Measurements from ENCODE around the gene LAPTM5.
A peak's percentile ranks its signal among the peaks of the same experiment; 100 is the strongest.

Gene LAPTM5

DNA sequence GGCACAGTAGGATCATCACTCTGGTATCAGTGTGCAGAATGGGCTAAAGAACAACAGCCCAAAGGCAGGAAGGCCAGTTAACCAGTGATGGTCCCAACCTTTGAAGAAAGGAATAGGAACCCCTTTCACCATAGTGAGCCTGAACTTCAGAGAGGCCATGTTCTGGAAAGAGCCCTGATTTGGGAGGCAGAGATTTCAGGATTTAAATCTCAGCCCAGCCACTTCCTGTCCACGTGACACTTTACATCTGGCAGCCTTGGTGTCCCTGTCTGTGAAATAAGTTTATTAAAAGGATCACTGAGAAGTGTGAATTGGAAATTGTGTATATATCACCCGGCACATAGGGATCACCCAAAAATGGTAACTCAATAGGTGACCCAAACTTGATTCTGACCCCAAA is 47.2 kb downstream of the LAPTM5 start:
- peaks cover 5% of the 10 kb centered on the region for H3K36me3 Mint-ChIP-seq (ENCODE audit: low read depth)
- H3K27ac Mint-ChIP-seq = no peak overlapping the region
- H3K27me3 Mint-ChIP-seq = peaks cover 14% of the 10 kb centered on the region
- peaks cover 2% of the 10 kb centered on the region for H3K4me1 Mint-ChIP-seq (ENCODE audit: low read depth)
- no peak overlapping the region for H3K4me3 Mint-ChIP-seq
- DNase-seq = no peak
- peaks cover 6% of the 10 kb centered on the region for H3K9me3 Mint-ChIP-seq

DNA sequence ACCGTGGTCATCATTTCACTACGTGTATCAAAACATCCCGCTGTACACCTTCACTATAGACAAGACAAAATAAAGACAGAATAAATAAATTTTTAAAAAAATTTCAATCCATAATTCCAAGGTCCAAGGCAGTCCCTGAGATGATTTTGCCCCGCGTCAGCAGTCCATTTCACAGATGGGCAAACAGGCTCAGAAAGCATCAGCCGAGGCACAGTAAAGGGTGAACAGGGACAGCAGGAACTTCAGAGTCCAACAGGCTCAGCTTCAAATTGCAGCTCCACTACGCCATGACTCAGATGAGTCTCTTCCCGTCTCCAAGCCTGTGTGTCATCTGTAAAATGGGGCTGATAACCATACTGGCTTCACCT is 49.2 kb downstream of the LAPTM5 start:
- no peak for DNase-seq
- peaks cover 2% of the 10 kb centered on the region for H3K4me1 Mint-ChIP-seq (ENCODE audit: low read depth)
- H3K27me3 Mint-ChIP-seq = peaks cover 14% of the 10 kb centered on the region
- H3K27ac Mint-ChIP-seq = no peak overlapping the region
- no peak overlapping the region for H3K4me3 Mint-ChIP-seq
- no peaks in the 10 kb centered on the region for H3K36me3 Mint-ChIP-seq (ENCODE audit: low read depth)
- no peaks in the 10 kb centered on the region for H3K9me3 Mint-ChIP-seq

DNA sequence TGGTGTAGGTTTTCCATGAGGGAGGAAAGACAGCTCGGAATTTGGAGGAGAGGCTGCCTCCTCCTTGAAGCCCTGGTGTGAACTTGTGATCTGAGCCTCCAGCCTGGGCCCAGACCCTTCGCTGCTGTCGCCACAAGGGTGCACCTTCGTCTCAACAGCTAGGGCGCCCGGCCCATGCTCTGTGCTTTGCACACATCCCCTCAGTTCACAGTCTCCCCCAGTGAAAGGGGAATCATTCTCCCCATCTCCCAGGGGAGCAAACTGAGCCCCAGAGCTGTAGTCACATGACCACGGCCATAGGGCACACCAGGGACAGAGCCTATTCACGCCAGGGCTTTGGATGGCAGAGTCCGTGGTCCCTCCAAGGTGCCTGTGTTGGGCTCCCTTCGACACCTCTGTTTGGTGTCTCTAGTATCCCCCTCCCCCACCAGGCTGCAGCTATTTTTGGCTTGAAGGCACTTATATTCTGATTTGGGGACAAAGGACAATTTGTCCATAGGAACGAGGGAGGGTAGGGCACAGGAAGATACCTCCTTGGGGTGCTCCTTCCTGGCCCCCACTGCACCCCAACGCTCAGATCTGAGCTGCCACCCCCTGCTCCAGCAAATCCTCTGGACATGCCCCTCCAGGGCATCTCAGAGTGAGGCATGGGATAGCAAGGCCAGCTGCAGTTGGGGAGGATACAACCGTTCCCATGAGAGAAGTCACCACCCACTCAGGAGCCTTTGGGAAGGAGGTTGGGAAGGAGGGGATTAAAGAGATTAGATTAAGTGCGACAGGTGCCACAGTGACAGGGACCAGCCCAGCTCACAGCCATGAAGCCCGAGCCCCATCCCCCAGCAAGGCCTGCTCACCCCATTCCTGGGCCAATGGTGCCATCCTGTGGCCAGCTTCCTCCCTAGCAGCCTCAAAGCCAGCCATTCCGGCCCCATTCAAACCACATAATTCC is 49.9 kb downstream of the LAPTM5 start:
- Mint-ChIP-seq H3K36me3 (ENCODE audit: low read depth) (no peaks in the 10 kb centered on the region), H3K27me3 (peaks cover 13% of the 10 kb centered on the region), H3K4me3 (no peak overlapping the region), H3K4me1 (ENCODE audit: low read depth) (peaks cover 2% of the 10 kb centered on the region), H3K27ac (no peak overlapping the region), H3K9me3 (no peaks in the 10 kb centered on the region)
- peak; percentile 82 for DNase-seq

DNA sequence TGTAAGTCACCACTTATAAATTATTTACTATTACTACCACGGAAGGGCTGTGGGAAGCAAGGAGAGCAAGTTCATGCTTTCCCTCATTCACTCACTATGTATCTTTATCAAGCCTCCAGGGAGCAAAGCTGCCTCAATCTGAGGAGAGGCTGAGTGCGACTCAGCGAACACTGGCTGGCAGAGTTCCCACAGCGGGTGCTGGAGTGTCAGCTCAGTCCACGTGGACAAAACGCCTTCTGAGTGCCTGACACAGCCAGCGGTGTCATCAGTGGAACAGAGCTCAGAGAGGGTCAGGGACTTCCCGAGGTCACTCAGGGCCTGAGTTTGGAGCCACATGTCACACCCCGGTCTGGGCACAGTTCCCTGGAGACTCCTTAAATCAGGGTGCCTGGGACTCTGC is 51.0 kb downstream of the LAPTM5 start:
- Mint-ChIP-seq H3K4me3 (no peak overlapping the region), H3K27ac (no peak overlapping the region), H3K36me3 (ENCODE audit: low read depth) (no peaks in the 10 kb centered on the region), H3K4me1 (ENCODE audit: low read depth) (peaks cover 2% of the 10 kb centered on the region), H3K27me3 (peaks cover 10% of the 10 kb centered on the region), H3K9me3 (no peaks in the 10 kb centered on the region)
- no peak for DNase-seq

DNA sequence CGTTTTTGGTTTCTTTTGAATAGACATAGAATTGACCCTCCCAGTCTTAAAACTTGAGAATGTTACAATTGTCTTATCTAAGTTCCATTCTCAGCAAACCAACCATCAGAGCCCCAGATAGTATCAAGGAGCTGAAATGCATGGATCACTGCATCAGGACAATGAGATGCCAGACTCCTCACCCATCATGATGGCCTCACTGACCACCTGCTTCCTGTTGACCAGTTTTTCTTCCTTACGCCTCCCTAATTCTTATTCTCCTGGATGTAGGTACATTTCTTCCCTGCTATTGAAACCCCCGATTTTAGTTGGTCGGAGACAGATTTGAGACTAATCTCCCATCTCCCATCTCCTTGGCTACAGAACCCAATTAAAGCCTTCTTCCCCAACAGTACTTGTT is 51.9 kb downstream of the LAPTM5 start:
- DNase-seq = no peak
- Mint-ChIP-seq H3K27ac (no peak overlapping the region), H3K36me3 (ENCODE audit: low read depth) (no peaks in the 10 kb centered on the region), H3K4me1 (ENCODE audit: low read depth) (peaks cover 2% of the 10 kb centered on the region), H3K27me3 (peaks cover 10% of the 10 kb centered on the region), H3K4me3 (no peak overlapping the region), H3K9me3 (no peaks in the 10 kb centered on the region)

DNA sequence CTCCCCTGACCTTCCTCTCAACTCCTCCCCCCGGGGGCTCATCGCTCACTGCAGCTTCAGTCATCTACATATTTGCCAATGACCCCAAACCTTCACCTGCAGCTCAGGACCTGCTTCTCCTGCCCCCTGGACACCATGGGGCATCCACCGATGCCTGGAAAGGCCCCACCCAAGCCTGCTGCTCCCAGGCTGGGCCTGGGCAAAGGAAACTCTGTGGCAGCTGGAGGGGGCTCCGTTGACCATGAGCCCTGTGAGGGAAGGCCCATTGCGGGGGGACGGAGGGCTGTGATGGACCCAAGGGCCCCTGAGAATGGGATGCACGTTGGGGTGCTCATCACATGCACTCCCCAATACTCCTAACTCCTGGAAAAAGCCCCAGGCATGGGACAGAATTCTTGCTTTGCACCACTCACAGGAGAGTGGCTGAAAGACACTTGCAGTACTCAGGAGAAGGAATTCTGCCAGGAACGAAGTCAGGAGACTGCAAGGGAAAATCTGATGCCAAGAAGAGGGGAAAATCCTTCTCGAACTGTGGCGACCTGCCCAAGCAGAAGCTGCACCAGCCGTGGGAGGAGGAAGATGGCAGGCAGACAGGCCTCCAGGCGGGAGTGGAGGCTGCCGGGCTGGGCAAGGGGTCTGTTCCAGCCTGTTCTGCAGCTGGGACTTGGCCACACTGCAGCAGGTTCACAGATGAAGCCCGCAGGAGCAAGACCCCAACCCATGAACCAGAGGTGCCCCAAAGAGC is 52.6 kb downstream of the LAPTM5 start:
- H3K4me1 Mint-ChIP-seq (ENCODE audit: low read depth) = peaks cover 2% of the 10 kb centered on the region
- no peaks in the 10 kb centered on the region for H3K9me3 Mint-ChIP-seq
- no peak overlapping the region for H3K4me3 Mint-ChIP-seq
- no peak overlapping the region for H3K27ac Mint-ChIP-seq
- peaks cover 10% of the 10 kb centered on the region for H3K27me3 Mint-ChIP-seq
- H3K36me3 Mint-ChIP-seq (ENCODE audit: low read depth) = no peaks in the 10 kb centered on the region
- DNase-seq = no peak

DNA sequence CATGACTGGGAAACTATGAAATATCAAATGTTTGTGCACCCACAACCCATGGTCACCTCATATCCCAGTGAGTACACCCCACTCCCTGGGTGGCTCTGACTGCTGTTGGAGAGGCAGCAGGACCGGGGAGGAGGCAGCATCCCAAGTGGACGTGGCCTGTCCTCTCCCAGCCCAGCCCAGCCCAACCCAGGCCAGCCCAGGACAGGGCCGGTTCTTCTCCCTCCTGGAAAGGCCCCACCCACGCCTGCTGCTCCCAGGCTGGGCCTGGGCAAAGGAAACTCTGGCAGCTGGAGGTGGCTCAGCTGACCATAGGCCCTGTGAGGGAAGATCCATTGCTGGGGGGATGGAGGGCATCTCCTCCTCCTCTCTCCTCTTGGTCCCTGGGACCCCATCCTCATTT is 53.3 kb downstream of the LAPTM5 start:
- Mint-ChIP-seq H3K9me3 (no peaks in the 10 kb centered on the region), H3K36me3 (ENCODE audit: low read depth) (no peaks in the 10 kb centered on the region), H3K4me3 (no peak overlapping the region), H3K27ac (no peak overlapping the region), H3K27me3 (peaks cover 10% of the 10 kb centered on the region), H3K4me1 (ENCODE audit: low read depth) (peaks cover 2% of the 10 kb centered on the region)
- DNase-seq = no peak

DNA sequence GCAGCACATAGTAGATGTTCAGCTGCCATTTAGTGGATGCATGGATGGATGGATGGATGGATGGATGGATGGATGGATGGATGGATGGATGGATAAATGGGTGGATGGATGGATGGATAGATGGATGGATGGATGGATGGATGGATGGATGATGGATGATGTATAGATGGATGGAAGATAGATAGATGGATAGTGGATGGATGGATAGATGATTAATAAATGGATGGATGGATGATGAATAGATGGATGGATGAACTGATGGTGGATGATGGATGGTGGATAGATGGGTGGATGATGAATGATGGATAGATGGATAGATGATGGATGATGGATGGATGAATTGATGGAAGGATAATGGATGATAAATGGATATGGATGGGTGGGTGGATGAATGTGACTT is 54.8 kb downstream of the LAPTM5 start:
- Mint-ChIP-seq H3K4me3 (no peak overlapping the region), H3K36me3 (ENCODE audit: low read depth) (no peaks in the 10 kb centered on the region), H3K9me3 (no peaks in the 10 kb centered on the region), H3K27me3 (peaks cover 4% of the 10 kb centered on the region), H3K27ac (no peak overlapping the region), H3K4me1 (ENCODE audit: low read depth) (no peaks in the 10 kb centered on the region)
- no peak for DNase-seq

DNA sequence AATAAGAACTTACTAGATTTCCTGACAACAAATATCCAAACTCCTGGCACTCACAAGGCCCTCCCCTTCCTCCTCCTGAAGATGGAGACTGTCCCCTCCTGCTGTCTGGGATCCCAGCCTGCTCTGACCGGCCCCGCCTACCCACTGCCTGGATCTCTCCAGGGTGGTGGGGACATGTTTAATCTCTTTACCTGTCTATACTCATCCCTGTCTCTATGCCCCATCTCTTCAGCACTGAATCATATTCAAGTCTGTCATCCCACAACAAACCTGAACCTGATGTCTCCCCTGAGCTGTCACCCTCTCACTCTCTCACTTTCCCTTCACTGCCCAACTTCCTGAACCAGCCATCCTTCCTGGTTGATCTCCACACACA is 56.3 kb downstream of the LAPTM5 start:
- no peaks in the 10 kb centered on the region for H3K27me3 Mint-ChIP-seq
- H3K36me3 Mint-ChIP-seq (ENCODE audit: low read depth) = no peaks in the 10 kb centered on the region
- H3K4me3 Mint-ChIP-seq = no peak overlapping the region
- DNase-seq = no peak
- no peak overlapping the region for H3K27ac Mint-ChIP-seq
- no peaks in the 10 kb centered on the region for H3K9me3 Mint-ChIP-seq
- no peaks in the 10 kb centered on the region for H3K4me1 Mint-ChIP-seq (ENCODE audit: low read depth)

DNA sequence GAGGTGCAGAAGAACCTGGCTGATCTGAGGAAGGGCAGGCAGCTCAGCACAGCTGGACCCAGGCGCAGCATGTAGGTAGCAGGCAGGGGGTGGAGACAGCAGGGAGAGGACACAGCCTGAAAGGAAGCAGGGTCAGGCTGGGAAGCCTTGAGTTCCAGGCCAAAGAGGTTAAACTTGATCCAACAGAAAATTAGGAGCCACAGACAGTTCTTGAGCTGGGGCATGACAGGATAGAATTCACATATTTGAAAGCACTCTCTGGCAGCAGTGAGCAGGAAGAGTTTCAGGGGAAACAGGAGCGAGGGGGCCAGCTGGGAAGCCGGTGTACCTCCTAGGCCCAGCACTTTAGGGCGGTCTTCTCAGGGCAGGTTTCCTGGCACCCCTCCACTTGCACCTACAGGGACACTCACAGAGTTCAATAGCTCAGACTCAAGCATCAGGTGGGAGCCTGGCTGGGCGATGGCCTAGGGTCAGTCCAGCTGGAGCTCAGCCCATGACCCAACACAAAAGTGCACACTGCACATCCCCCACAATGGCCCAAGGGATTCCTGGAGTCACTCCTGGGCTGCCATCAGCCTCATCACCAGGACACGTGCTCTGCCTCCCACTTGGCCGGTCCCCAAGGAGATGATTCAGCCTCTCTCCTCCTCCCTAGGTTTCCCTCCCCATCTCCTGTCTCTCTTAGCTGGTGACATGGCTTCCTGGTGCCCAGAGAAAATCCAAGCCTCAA is 56.9 kb downstream of the LAPTM5 start:
- no peaks in the 10 kb centered on the region for H3K27me3 Mint-ChIP-seq
- no peaks in the 10 kb centered on the region for H3K9me3 Mint-ChIP-seq
- H3K36me3 Mint-ChIP-seq (ENCODE audit: low read depth) = no peaks in the 10 kb centered on the region
- H3K4me1 Mint-ChIP-seq (ENCODE audit: low read depth) = no peaks in the 10 kb centered on the region
- H3K27ac Mint-ChIP-seq = no peak overlapping the region
- no peak for DNase-seq
- H3K4me3 Mint-ChIP-seq = no peak overlapping the region

DNA sequence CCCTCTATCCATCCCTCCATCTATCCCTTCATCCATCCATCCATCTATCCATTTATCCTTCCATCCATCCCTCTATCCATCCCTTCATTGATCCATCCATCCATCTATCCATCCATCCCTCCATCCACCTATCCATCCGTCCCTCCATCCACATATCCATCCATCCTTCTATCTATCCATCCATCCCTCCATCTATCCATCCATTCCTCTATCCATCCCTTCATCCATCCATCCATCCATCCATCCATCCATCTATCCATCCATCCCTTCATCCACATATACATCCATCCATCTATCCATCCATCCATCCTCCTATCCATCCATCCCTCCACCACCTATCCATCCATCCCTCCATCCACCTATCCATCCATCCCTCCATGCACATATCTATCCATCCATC is 57.8 kb downstream of the LAPTM5 start:
- no peak overlapping the region for H3K4me3 Mint-ChIP-seq
- H3K4me1 Mint-ChIP-seq (ENCODE audit: low read depth) = no peaks in the 10 kb centered on the region
- H3K27me3 Mint-ChIP-seq = no peaks in the 10 kb centered on the region
- H3K36me3 Mint-ChIP-seq (ENCODE audit: low read depth) = no peaks in the 10 kb centered on the region
- no peak for DNase-seq
- no peaks in the 10 kb centered on the region for H3K9me3 Mint-ChIP-seq
- no peak overlapping the region for H3K27ac Mint-ChIP-seq

DNA sequence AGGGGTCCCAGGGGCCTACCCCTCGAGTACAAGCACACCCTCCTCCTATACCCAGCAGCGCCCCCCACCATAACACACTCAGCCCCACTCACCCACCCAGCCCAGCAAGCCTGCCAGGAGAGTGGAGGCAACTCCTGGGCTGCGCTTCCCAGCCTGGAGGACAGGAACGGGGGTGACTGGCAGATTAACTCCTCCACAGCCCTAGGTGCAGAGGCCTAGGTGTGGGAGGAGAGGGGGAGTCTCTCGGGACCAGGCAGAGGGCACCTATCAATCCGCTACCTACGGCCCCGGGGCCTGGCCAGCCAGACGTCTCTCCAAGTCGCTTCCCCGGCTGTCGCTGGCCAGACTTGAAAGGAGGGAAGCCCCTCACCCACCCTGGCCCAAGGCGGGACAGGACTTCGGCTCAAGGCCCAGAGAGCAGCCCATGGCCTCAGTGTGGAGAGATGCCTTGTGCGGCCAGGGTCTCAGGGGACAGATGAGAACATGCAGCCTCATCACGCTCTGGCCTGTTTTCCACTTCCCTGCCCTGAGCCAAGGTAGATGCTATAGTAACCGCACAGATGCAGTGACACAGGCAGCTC is 59.1 kb downstream of the LAPTM5 start:
- Mint-ChIP-seq H3K4me3 (no peak overlapping the region), H3K9me3 (no peaks in the 10 kb centered on the region), H3K27me3 (no peaks in the 10 kb centered on the region), H3K36me3 (ENCODE audit: low read depth) (no peaks in the 10 kb centered on the region), H3K27ac (no peak overlapping the region), H3K4me1 (ENCODE audit: low read depth) (no peaks in the 10 kb centered on the region)
- DNase-seq = no peak

DNA sequence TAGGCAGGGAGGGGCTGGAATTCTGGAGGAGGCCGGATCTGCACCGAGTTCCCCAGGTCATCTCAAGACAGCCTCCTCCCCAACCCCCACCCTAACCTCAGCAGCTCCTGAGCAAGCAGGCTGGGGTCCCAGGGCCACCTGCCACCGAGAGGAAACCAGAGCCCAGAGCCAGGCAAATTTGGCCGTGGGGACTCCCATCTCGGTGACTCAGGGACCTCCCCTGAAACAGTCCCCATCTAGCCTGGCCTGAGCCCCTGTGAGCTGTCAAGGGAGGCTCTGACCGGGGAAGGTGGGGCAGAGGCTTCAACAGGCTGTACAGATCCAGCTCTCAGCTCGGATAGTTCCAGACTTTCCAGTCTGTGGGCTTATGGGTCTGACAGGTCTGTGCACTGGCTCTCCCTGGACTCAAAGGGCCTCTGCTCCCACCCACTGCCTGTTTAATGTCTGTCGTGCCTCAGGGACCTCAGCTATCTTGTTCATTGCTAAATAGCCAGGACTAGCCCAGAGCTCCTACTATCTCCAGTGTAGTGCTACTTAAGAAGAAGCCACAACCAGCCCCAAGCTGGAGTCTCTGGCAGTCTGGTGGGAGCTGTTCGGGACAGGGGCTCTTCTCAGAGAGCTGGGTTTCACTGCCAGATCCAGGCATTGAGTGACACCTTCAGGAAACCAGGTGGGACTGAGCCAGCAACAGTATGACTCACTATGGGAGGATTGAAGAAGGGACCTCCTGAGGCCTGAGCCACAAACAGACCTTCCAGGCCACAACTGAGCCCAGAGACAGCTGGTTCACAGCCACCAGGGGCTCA is 59.8 kb downstream of the LAPTM5 start:
- Mint-ChIP-seq H3K27me3 (no peaks in the 10 kb centered on the region), H3K9me3 (no peaks in the 10 kb centered on the region), H3K4me1 (ENCODE audit: low read depth) (peaks cover 2% of the 10 kb centered on the region), H3K27ac (no peak overlapping the region), H3K4me3 (no peak overlapping the region), H3K36me3 (ENCODE audit: low read depth) (no peaks in the 10 kb centered on the region)
- DNase-seq = peak; percentile 2

DNA sequence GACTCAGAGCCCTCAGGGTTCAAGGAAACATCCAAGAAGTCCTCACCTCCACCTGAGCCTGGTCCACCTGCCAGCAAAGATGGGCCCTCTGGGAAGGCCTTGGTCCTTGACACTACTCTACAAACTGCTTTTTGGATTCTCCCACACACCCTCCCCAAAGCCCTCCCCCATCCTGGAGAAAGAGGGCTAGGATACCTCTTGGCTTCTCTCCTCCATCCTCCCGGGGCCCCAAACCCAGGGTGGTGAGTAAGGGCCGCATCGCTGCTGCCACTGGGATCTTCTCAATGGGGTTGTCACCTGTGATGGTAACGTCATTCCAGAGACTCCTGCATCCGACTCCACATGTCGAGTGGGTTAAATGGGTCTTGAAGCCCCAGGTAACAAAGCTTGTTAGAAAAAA is 60.7 kb downstream of the LAPTM5 start:
- H3K36me3 Mint-ChIP-seq (ENCODE audit: low read depth) = no peaks in the 10 kb centered on the region
- H3K27me3 Mint-ChIP-seq = no peaks in the 10 kb centered on the region
- peaks cover 2% of the 10 kb centered on the region for H3K4me1 Mint-ChIP-seq (ENCODE audit: low read depth)
- H3K27ac Mint-ChIP-seq = no peak overlapping the region
- no peak for DNase-seq
- H3K9me3 Mint-ChIP-seq = no peaks in the 10 kb centered on the region
- no peak overlapping the region for H3K4me3 Mint-ChIP-seq

All from activated T-cell treated with anti-CD3 and anti-CD28 coated beads, Interleukin-2, amount 50 U/mL, for 24 hours (primary cell).